Endometrium (tissue), 2 donors: ENCODE data around the gene DEFB112.

Experiments used
- FAIRE-seq: peaks from 2 replicates; lab custom pipeline; 2012; peaks lifted over from hg19 to GRCh38; lab: Jason Lieb, UNC
- donor health status: control.
- donor health status: control.

DEFB112 gene

DNA sequence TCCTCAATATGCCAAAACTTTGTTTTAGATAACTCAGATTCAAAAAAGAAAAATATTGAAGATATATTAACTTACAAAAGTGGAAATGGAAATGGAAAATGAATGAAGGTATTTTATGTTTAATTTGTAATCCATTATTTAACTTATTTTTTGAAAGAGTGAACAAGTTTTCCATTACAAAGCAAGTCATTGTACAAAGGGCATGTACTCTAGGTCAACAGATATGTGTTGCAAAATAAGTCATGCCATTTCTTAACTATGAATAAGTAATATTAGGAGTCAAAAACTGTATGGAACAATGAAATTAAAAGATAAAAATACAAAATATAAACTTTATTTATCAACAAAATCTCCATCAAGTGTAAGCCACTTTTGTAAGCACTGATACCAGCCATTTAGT lies 54.5 kb downstream of the DEFB112 start:
- no peak for FAIRE-seq
